ENCODE measurements around the gene LCP1. TPM values are rescaled to one million over a fixed set of nuclear protein-coding genes. Genes with fewer than 3 reads are reported as not detected.
A peak's percentile ranks its signal among the peaks of the same experiment; 100 is the strongest.
"Not testable (repeated sequence)": the region's sequence is repeated elsewhere in the genome, so short reads cannot be mapped to it uniquely, and the experiment has no call there.

LCP1 gene
- 10 to 100 TPM in 8 of 10 donors, 1 to 10 TPM in 2; 7.2 to 34.3 (median 12.9) TPM for polyA plus RNA-seq (ENCODE audit: insufficient read length in 10 of 10)
- long read RNA-seq, donor 1, partial matches to known transcripts: 0 of 2 reads
- long read RNA-seq, donor 1, other reads (novel, unspliced or antisense): 0 of 2 reads
- long read RNA-seq, donor 2, partial matches to known transcripts: 0 of 2 reads
- long read RNA-seq, donor 2, other reads (novel, unspliced or antisense): 0 of 2 reads
- long read RNA-seq, donor 3: 0 reads
- long read RNA-seq, donor 4, partial matches to known transcripts: 0 of 1 reads
- long read RNA-seq, donor 4, other reads (novel, unspliced or antisense): 0 of 1 reads
- long read RNA-seq, donor 5, partial matches to known transcripts: 0 of 2 reads
- long read RNA-seq, donor 5, other reads (novel, unspliced or antisense): 0 of 2 reads
- long read RNA-seq, donor 6, partial matches to known transcripts: 0 of 2 reads
- long read RNA-seq, donor 6, other reads (novel, unspliced or antisense): 0 of 2 reads
- long read RNA-seq, donor 7, partial matches to known transcripts: 0 of 1 reads
- long read RNA-seq, donor 7, other reads (novel, unspliced or antisense): 0 of 1 reads
- long read RNA-seq, donor 8: 0 reads
- long read RNA-seq, donor 9, partial matches to known transcripts: 0 of 1 reads
- long read RNA-seq, donor 9, other reads (novel, unspliced or antisense): 0 of 1 reads

- no peak for DNase-seq
Observed at GRCh38 chr13:46181840-46182490, at the start of gene LCP1. LCP1 (minus strand) TSS chr13:46182177; CDS start chr13:46159662, 22,515 bp downstream.

GRCh38 chr13:46229251-46229650 lies 47.3 kb upstream of the LCP1 start:
- no peak for DNase-seq

- peak in 2 of 3 donors; percentile 4 to 7 for DNase-seq
Observed at GRCh38 chr13:46220234-46220633, 38.3 kb upstream of the LCP1 start.

GRCh38 chr13:46214741-46215140 lies 32.8 kb upstream of the LCP1 start:
- not testable (repeated sequence) for DNase-seq

- DNase-seq: no peak
Observed at GRCh38 chr13:46213242-46213641, 31.3 kb upstream of the LCP1 start.

- DNase-seq: peak; percentile 37 to 79 (median 55)
Observed at GRCh38 chr13:46211483-46212351, 29.7 kb upstream of the LCP1 start, which contains the start of gene LRRC63. LRRC63 (plus strand) TSS chr13:46211928; CDS start chr13:46213035, 1,107 bp downstream.

GRCh38 chr13:46211116-46211482 lies 29.1 kb upstream of the LCP1 start:
- DNase-seq: peak in 2 of 3 donors; percentile 3 to 34

- no peak for DNase-seq
Observed at GRCh38 chr13:46210362-46211083, 28.5 kb upstream of the LCP1 start.

- no peak for DNase-seq
Observed at GRCh38 chr13:46207828-46208227, 25.9 kb upstream of the LCP1 start.

- DNase-seq: no peak
Observed at GRCh38 chr13:46206143-46206542, 24.2 kb upstream of the LCP1 start.

GRCh38 chr13:46202966-46203365 lies 21.0 kb upstream of the LCP1 start:
- DNase-seq: no peak

GRCh38 chr13:46202188-46202795 lies 20.3 kb upstream of the LCP1 start:
- no peak for DNase-seq

GRCh38 chr13:46198696-46199193 lies 16.8 kb upstream of the LCP1 start:
- DNase-seq: no peak

GRCh38 chr13:46197299-46198048 lies 15.5 kb upstream of the LCP1 start:
- DNase-seq: no peak

GRCh38 chr13:46195016-46195415 lies 13.0 kb upstream of the LCP1 start:
- DNase-seq: no peak

- DNase-seq: no peak
Observed at GRCh38 chr13:46192412-46192811, 10.4 kb upstream of the LCP1 start.

GRCh38 chr13:46185634-46186033 lies 3.7 kb upstream of the LCP1 start:
- no peak for DNase-seq

GRCh38 chr13:46184277-46184699 lies 2.3 kb upstream of the LCP1 start:
- DNase-seq: no peak
